ENCODE data around the gene THOC1. TPM values are rescaled to one million over a fixed set of nuclear protein-coding genes. Genes with fewer than 3 reads are reported as not detected.

The THOC1 gene
- total and polyA plus RNA-seq, 4 donors, result 4.0 to 59.2 (median 46.3) TPM

DNA sequence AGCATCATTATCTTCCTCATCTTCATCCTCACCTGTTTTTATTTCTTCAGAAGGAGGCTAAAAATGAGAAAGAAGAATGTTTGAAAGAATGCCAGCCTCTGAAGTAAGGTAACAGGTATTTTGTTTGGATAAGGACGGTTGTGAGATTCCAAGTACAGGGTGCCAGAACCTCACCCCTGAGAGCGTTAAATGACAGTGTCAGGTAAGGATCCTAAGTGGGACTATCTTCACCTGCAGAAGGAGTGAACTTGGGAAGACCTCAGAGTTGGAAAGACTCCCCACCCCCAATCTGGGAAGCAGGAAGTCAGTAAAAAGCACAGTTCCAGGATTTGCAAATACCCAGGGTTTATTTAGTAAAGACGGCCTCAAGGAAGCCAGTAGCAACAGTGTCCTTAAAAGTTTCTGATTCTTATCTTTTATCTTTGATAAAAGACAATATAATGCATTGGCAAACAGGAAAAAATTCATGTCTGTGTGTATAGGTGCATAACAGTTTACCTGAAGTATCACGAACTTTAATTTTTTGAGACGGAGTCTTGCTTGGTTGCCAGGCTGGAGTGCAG lies 52.3 kb downstream of the THOC1 start:
- peaks cover 3 to 9% of the 10 kb centered on the region in 2 donors for H3K36me3 ChIP-seq (ENCODE audit: control insufficient read depth in 1 of 2, insufficient read depth in 2 of 2, low read length in 1 of 2)
- H3K4me1 ChIP-seq (ENCODE audit: control insufficient read depth in 1 of 2, insufficient read depth in 2 of 2, low read length in 2 of 2), result no peaks in the 10 kb centered on the region
- no peaks in the 10 kb centered on the region for H3K27me3 ChIP-seq (ENCODE audit: control insufficient read depth in 1 of 2, insufficient read depth in 2 of 2, low read length in 1 of 2)
- no peak for DNase-seq
- 76 to 77% methylated on average over 5 of the region's 5 CpGs for WGBS, 2 donors
- no peak overlapping the region for H3K27ac ChIP-seq (ENCODE audit: low read depth in 1 of 2, low read length in 2 of 2)
- no peak overlapping the region for H3K4me3 ChIP-seq (ENCODE audit: low read length in 2 of 2)
- ATAC-seq (ENCODE audit: low FRiP score), result no peak
- intact Hi-C loops (cut with DNase I), result no loop called here
- no peaks in the 10 kb centered on the region for H3K9me3 ChIP-seq (ENCODE audit: control insufficient read depth, low read length)

DNA sequence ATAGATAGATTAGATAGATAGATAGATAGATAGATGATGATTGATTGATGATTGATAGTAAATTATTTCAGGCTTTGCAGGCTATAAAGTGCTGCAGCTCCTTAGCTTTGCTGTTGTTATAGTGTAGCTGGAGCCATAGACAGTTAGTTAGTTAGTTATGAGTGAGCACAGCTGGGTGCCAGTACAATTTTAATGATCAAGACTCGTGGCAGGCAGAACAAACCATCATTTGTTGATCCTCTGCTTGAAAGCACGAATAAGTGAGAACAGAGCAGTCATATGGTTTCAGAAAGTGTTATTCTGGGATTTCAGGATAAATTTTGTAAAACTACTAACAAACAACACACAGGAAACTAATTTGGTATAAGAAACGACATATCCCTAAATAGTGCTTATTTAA lies 53.9 kb downstream of the THOC1 start:
- ATAC-seq (ENCODE audit: low FRiP score) (no peak), DNase-seq (no peak)
- H3K27me3 ChIP-seq (ENCODE audit: control insufficient read depth in 1 of 2, insufficient read depth in 2 of 2, low read length in 1 of 2), result no peaks in the 10 kb centered on the region
- no peaks in the 10 kb centered on the region for H3K9me3 ChIP-seq (ENCODE audit: control insufficient read depth, low read length)
- 77 to 85% methylated on average over 3 of the region's 3 CpGs for WGBS, 2 donors
- H3K4me1 ChIP-seq (ENCODE audit: control insufficient read depth in 1 of 2, insufficient read depth in 2 of 2, low read length in 2 of 2), result no peaks in the 10 kb centered on the region
- intact Hi-C loops (cut with DNase I), result no loop called here
- no peak overlapping the region for H3K4me3 ChIP-seq (ENCODE audit: low read length in 2 of 2)
- peaks cover 3 to 9% of the 10 kb centered on the region in 2 donors for H3K36me3 ChIP-seq (ENCODE audit: control insufficient read depth in 1 of 2, insufficient read depth in 2 of 2, low read length in 1 of 2)
- no peak overlapping the region for H3K27ac ChIP-seq (ENCODE audit: low read depth in 1 of 2, low read length in 2 of 2)

DNA sequence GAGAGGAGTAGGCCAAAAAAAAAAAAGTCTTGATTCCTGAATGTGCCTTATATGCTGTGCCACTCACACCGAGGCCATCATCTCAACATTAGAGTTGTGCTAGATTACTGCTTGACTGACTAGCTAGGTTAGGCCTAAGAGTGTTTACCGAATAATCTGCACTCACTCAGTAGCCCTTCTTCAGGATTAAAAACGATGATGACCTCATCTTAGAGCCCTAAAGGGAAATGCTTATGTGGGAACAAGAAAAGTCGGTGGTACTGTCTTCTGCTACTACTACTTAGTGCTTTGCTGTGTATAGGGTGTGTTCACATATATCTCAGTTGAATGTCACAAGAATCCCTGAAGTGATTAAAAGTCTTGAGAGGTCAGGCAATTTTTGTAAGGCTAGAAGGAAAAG lies 54.3 kb downstream of the THOC1 start:
- peaks cover 3 to 9% of the 10 kb centered on the region in 2 donors for H3K36me3 ChIP-seq (ENCODE audit: control insufficient read depth in 1 of 2, insufficient read depth in 2 of 2, low read length in 1 of 2)
- H3K9me3 ChIP-seq (ENCODE audit: control insufficient read depth, low read length), result no peaks in the 10 kb centered on the region
- DNase-seq (no peak), ATAC-seq (ENCODE audit: low FRiP score) (no peak)
- WGBS, 2 donors, result 82 to 83% methylated on average over 4 of the region's 4 CpGs
- no peaks in the 10 kb centered on the region for H3K4me1 ChIP-seq (ENCODE audit: control insufficient read depth in 1 of 2, insufficient read depth in 2 of 2, low read length in 2 of 2)
- no peak overlapping the region for H3K27ac ChIP-seq (ENCODE audit: low read depth in 1 of 2, low read length in 2 of 2)
- no peak overlapping the region for H3K4me3 ChIP-seq (ENCODE audit: low read length in 2 of 2)
- H3K27me3 ChIP-seq (ENCODE audit: control insufficient read depth in 1 of 2, insufficient read depth in 2 of 2, low read length in 1 of 2), result no peaks in the 10 kb centered on the region
- intact Hi-C loops (cut with DNase I), result no loop called here

DNA sequence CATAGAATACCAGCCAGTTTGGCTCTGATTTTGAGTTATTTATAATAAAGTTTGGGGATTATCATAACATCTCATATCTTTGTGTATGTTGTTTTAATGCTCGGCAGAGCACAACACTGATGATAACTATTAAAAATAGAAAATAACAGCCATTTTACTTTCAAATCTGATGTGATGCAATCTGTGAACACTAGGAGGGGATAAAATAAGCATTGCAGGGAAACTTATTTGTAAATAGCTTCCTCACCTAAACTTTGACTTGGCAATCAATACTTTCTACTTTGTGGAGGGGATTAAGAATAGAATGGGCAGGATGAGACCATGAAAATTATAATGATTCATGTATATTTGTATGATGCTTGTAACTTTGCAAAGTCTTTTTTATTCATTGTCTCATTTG lies 55.1 kb downstream of the THOC1 start:
- WGBS, 2 donors, result 10 to 24% methylated on average over 1 of the region's 1 CpG
- Histone ChIP-seq H3K27me3 (ENCODE audit: control insufficient read depth in 1 of 2, insufficient read depth in 2 of 2, low read length in 1 of 2) (no peaks in the 10 kb centered on the region), H3K36me3 (ENCODE audit: control insufficient read depth in 1 of 2, insufficient read depth in 2 of 2, low read length in 1 of 2) (peaks cover 3 to 6% of the 10 kb centered on the region in 2 donors), H3K9me3 (ENCODE audit: control insufficient read depth, low read length) (no peaks in the 10 kb centered on the region), H3K4me3 (ENCODE audit: low read length in 2 of 2) (no peak overlapping the region), H3K4me1 (ENCODE audit: control insufficient read depth in 1 of 2, insufficient read depth in 2 of 2, low read length in 2 of 2) (no peaks in the 10 kb centered on the region), H3K27ac (ENCODE audit: low read depth in 1 of 2, low read length in 2 of 2) (no peak overlapping the region)
- intact Hi-C loops (cut with DNase I), result no loop called here
- no peak for DNase-seq
- ATAC-seq (ENCODE audit: low FRiP score), result no peak

GRCh38 chr18:211582-211981 lies 56.3 kb downstream of the THOC1 start:
- H3K27me3 ChIP-seq (ENCODE audit: control insufficient read depth in 1 of 2, insufficient read depth in 2 of 2, low read length in 1 of 2), result no peaks in the 10 kb centered on the region
- intact Hi-C loops (cut with DNase I), result no loop called here
- DNase-seq, result no peak
- H3K4me1 ChIP-seq (ENCODE audit: control insufficient read depth in 1 of 2, insufficient read depth in 2 of 2, low read length in 2 of 2), result no peaks in the 10 kb centered on the region
- no peak for ATAC-seq (ENCODE audit: low FRiP score)
- peaks cover 3 to 6% of the 10 kb centered on the region in 2 donors for H3K36me3 ChIP-seq (ENCODE audit: control insufficient read depth in 1 of 2, insufficient read depth in 2 of 2, low read length in 1 of 2)
- no peak overlapping the region for H3K4me3 ChIP-seq (ENCODE audit: low read length in 2 of 2)
- no peak overlapping the region for H3K27ac ChIP-seq (ENCODE audit: low read depth in 1 of 2, low read length in 2 of 2)
- no peaks in the 10 kb centered on the region for H3K9me3 ChIP-seq (ENCODE audit: control insufficient read depth, low read length)

DNA sequence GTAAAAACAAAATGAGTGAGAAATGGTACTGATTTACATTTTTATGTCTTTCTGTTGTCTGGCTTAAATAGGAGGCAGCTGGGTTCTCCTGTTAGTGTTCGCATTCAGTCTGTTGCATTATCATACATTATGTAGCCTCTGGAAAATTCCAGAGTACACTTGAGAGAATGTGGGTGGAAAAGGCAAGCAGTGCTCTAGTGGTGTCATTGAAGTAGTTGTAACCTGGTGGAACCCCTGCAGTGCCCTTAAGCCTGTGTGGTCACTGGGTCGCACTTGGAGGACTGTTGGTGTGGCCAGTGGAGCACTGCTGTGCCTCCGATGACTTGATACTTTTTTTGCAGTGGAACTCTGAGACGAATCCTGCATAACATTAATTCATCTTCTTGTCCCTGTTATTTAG lies 57.1 kb downstream of the THOC1 start:
- no peaks in the 10 kb centered on the region for H3K4me1 ChIP-seq (ENCODE audit: control insufficient read depth in 1 of 2, insufficient read depth in 2 of 2, low read length in 2 of 2)
- no peak overlapping the region for H3K27ac ChIP-seq (ENCODE audit: low read depth in 1 of 2, low read length in 2 of 2)
- no peaks in the 10 kb centered on the region for H3K9me3 ChIP-seq (ENCODE audit: control insufficient read depth, low read length)
- peaks cover 4 to 6% of the 10 kb centered on the region in 2 donors for H3K36me3 ChIP-seq (ENCODE audit: control insufficient read depth in 1 of 2, insufficient read depth in 2 of 2, low read length in 1 of 2)
- H3K4me3 ChIP-seq (ENCODE audit: low read length in 2 of 2), result no peak overlapping the region
- H3K27me3 ChIP-seq (ENCODE audit: control insufficient read depth in 1 of 2, insufficient read depth in 2 of 2, low read length in 1 of 2), result no peaks in the 10 kb centered on the region
- DNase-seq (no peak), ATAC-seq (ENCODE audit: low FRiP score) (no peak)
- WGBS, 2 donors, result 95% methylated on average over 4 of the region's 4 CpGs
- intact Hi-C loops (cut with DNase I), result no loop called here

DNA sequence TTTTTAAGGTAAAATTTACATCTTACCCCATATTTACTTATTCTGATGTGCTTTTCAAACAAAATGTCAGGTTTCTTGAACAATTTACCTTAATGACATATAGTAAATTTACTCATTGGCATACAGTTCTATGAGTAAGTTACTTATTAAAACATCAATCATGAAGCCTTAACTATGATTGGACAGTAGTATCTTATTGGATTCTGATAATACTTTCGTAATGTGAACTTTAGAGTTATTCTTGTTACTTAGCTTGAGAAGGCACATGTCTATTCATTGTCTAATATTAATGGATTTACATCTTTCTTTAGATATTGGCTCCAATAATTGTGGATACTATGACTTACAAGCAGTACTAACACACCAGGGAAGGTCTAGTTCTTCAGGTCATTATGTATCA lies 57.8 kb downstream of the THOC1 start:
- intact Hi-C loops (cut with DNase I), result no loop called here
- no peaks in the 10 kb centered on the region for H3K9me3 ChIP-seq (ENCODE audit: control insufficient read depth, low read length)
- H3K27ac ChIP-seq (ENCODE audit: low read depth in 1 of 2, low read length in 2 of 2), result no peak overlapping the region
- DNase-seq (no peak), ATAC-seq (ENCODE audit: low FRiP score) (no peak)
- no peak overlapping the region for H3K4me3 ChIP-seq (ENCODE audit: low read length in 2 of 2)
- H3K36me3 ChIP-seq (ENCODE audit: control insufficient read depth in 1 of 2, insufficient read depth in 2 of 2, low read length in 1 of 2), result peaks cover 7 to 10% of the 10 kb centered on the region in 2 donors
- 97 to 98% methylated on average over 1 of the region's 1 CpG for WGBS, 2 donors
- no peaks in the 10 kb centered on the region for H3K27me3 ChIP-seq (ENCODE audit: control insufficient read depth in 1 of 2, insufficient read depth in 2 of 2, low read length in 1 of 2)
- H3K4me1 ChIP-seq (ENCODE audit: control insufficient read depth in 1 of 2, insufficient read depth in 2 of 2, low read length in 2 of 2), result no peaks in the 10 kb centered on the region

GRCh38 chr18:199768-200167 lies 68.1 kb downstream of the THOC1 start:
- WGBS, 2 donors, result 97 to 99% methylated on average over 2 of the region's 2 CpGs
- Histone ChIP-seq H3K4me3 (ENCODE audit: low read length in 2 of 2) (no peak overlapping the region), H3K27ac (ENCODE audit: low read depth in 1 of 2, low read length in 2 of 2) (no peak overlapping the region), H3K9me3 (ENCODE audit: control insufficient read depth, low read length) (no peaks in the 10 kb centered on the region), H3K27me3 (ENCODE audit: control insufficient read depth in 1 of 2, insufficient read depth in 2 of 2, low read length in 1 of 2) (no peaks in the 10 kb centered on the region), H3K36me3 (ENCODE audit: control insufficient read depth in 1 of 2, insufficient read depth in 2 of 2, low read length in 1 of 2) (peaks cover 8 to 11% of the 10 kb centered on the region in 2 donors), H3K4me1 (ENCODE audit: control insufficient read depth in 1 of 2, insufficient read depth in 2 of 2, low read length in 2 of 2) (no peaks in the 10 kb centered on the region)
- intact Hi-C loops (cut with DNase I), result no loop called here
- no peak for ATAC-seq (ENCODE audit: low FRiP score)
- DNase-seq, result no peak

DNA sequence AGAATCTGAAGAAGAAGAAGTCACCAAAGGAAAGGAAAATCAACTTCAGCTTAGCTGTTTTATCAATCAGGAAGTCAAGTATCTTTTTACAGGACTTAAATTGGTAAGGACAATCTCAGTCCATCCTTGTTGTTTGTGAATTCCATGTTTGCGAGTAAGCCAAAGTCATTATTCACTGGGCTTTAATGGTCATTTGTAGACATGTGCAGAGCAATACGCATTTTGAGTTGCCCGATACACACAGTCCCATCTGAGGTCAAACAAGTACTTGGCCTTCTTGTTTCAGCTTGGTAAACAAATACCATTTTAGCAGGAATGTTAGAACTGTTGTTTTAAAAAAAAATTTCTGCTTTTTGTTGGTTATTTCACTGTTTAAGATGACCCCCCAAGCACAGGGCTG lies 68.6 kb downstream of the THOC1 start:
- Histone ChIP-seq H3K9me3 (ENCODE audit: control insufficient read depth, low read length) (no peaks in the 10 kb centered on the region), H3K27me3 (ENCODE audit: control insufficient read depth in 1 of 2, insufficient read depth in 2 of 2, low read length in 1 of 2) (no peaks in the 10 kb centered on the region), H3K27ac (ENCODE audit: low read depth in 1 of 2, low read length in 2 of 2) (no peak overlapping the region), H3K36me3 (ENCODE audit: control insufficient read depth in 1 of 2, insufficient read depth in 2 of 2, low read length in 1 of 2) (peaks cover 7 to 11% of the 10 kb centered on the region in 2 donors), H3K4me1 (ENCODE audit: control insufficient read depth in 1 of 2, insufficient read depth in 2 of 2, low read length in 2 of 2) (no peaks in the 10 kb centered on the region), H3K4me3 (ENCODE audit: low read length in 2 of 2) (no peak overlapping the region)
- DNase-seq (no peak), ATAC-seq (ENCODE audit: low FRiP score) (no peak)
- 98% methylated on average over 3 of the region's 3 CpGs for WGBS, 2 donors
- intact Hi-C loops (cut with DNase I), result no loop called here

Data from aorta (tissue), 5 donors.